Endodermal cell (in vitro differentiated cells): ENCODE data around the gene ELP1. TPM values are rescaled to one million over a fixed set of nuclear protein-coding genes. Genes with fewer than 3 reads are reported as not detected.

Experiments used
- DNase-seq: peaks from one replicate; pipeline ENCODE4 v3.0.0-alpha.2; 2017
- H3K27ac ChIP-seq: 2 replicates; pipeline ENCODE4 v1.5.1; 2013; ENCODE audit warnings: mild to moderate bottlenecking, low read depth, low read length, moderate library complexity
- H3K27me3 ChIP-seq: 2 replicates; pipeline ENCODE4 v1.6.1; 2013; ENCODE audit warnings: mild to moderate bottlenecking, low read length, moderate library complexity; ENCODE audit not compliant: insufficient read depth, control insufficient read depth, poor library complexity, severe bottlenecking
- H3K36me3 ChIP-seq: 2 replicates; pipeline ENCODE4 v1.7.0; 2013; ENCODE audit warnings: mild to moderate bottlenecking, low read length, moderate library complexity; ENCODE audit not compliant: control insufficient read depth, insufficient read depth
- H3K4me1 ChIP-seq: one replicate; pipeline ENCODE4 v1.7.0; 2013; ENCODE audit warnings: low read length; ENCODE audit not compliant: control insufficient read depth, insufficient read depth
- H3K4me3 ChIP-seq: 2 replicates; pipeline ENCODE4 v1.5.1; 2013; ENCODE audit warnings: mild to moderate bottlenecking, low read length, moderate library complexity
- H3K9ac ChIP-seq: 2 replicates; pipeline ENCODE4 v1.6.1; 2013; ENCODE audit warnings: mild to moderate bottlenecking, low read length, moderate library complexity; ENCODE audit not compliant: poor library complexity, severe bottlenecking; ENCODE audit errors: extremely low read depth
- H3K9me3 ChIP-seq: 2 replicates; pipeline ENCODE4 v1.6.1; 2013; ENCODE audit warnings: mild to moderate bottlenecking, low read length, moderate library complexity; ENCODE audit not compliant: control insufficient read depth
- H3K27ac Mint-ChIP-seq: 2 replicates; pipeline ENCODE4 v1.8.0; 2020; ENCODE audit warnings: mixed read lengths
- H3K27me3 Mint-ChIP-seq: 2 replicates; pipeline ENCODE4 v1.8.0; 2021; ENCODE audit warnings: mild to moderate bottlenecking, mixed read lengths; ENCODE audit not compliant: insufficient read depth
- H3K36me3 Mint-ChIP-seq: 2 replicates; pipeline ENCODE4 v1.8.0; 2020; ENCODE audit warnings: low read depth, mixed read lengths
- H3K4me1 Mint-ChIP-seq: 2 replicates; pipeline ENCODE4 v1.8.0; 2020; ENCODE audit warnings: mixed read lengths
- H3K4me3 Mint-ChIP-seq: 2 replicates; pipeline ENCODE4 v1.8.0; 2020; ENCODE audit warnings: mild to moderate bottlenecking, moderate library complexity, mixed read lengths
- H3K9me3 Mint-ChIP-seq: 2 replicates; pipeline ENCODE4 v1.8.0; 2020; ENCODE audit warnings: mild to moderate bottlenecking, mixed read lengths
- CTCF ChIP-seq: fragments of 200-600 bp; sonication (generic); conservative IDR thresholded peaks from 2 replicates; pipeline ENCODE4 v1.5.0; 2021; ENCODE audit warnings: antibody characterized with exemption, mild to moderate bottlenecking
- WGBS, 2 experiments: methylation state at CpG; one replicate each; pipeline versions ENCODE4 v1.1.5 to v1.1.7; 2013; ENCODE audit warnings: missing lambda C conversion rate in 2 of 2, mixed read lengths in 1 of 2; ENCODE audit not compliant: insufficient coverage in 1 of 2, insufficient read length in 1 of 2; 5-methylcytosine and 5-hydroxymethylcytosine counted together
- total RNA-seq, 2 donors: library from RNA; stranded (reverse); fragmentation: NEBNext Ultra II Directional in 1 of 2; extraction: Animal tissue kit (Norgen Biotek cat#: 25700) in 1 of 2; gene quantifications; 2 replicates in 1 of 2; 3 replicates in 1 of 2; pipeline ENCODE4 v1.2.1, GENCODE V29; 2021

The ELP1 gene
- total RNA-seq, 2 donors from 2014 or later = 32.9 to 37.1 TPM

DNA sequence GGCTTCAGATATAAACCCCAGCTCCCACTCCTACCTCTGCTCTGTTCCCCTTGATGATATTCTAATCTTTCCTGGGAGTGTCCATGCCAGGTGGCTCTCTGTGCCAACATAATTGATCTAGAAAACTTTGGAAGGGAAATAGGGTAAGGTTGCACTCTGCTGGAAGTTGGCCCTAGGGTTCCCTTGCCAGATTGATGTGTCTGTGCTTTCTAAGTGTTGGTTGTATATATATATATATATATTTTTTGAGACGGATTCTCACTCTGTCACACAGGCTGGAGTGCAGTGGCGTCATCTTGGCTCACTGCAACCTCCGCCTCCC is 101.8 kb downstream of the ELP1 start:
- H3K36me3 Mint-ChIP-seq = no peaks in the 10 kb centered on the region
- Histone ChIP-seq H3K27ac (no peak overlapping the region), H3K9me3 (no peaks in the 10 kb centered on the region), H3K4me3 (no peak overlapping the region), H3K9ac (no peak overlapping the region), H3K27me3 (no peaks in the 10 kb centered on the region), H3K4me1 (no peaks in the 10 kb centered on the region), H3K36me3 (no peaks in the 10 kb centered on the region)
- no peaks in the 10 kb centered on the region for H3K27me3 Mint-ChIP-seq
- no peak for DNase-seq
- no peak for TF ChIP-seq CTCF
- no peak overlapping the region for H3K27ac Mint-ChIP-seq
- 80 to 89% methylated on average over 1 to 3 of the region's 3 CpGs for WGBS, 2 experiments
- H3K9me3 Mint-ChIP-seq = no peaks in the 10 kb centered on the region
- no peak overlapping the region for H3K4me3 Mint-ChIP-seq
- H3K4me1 Mint-ChIP-seq = peaks cover 7% of the 10 kb centered on the region

DNA sequence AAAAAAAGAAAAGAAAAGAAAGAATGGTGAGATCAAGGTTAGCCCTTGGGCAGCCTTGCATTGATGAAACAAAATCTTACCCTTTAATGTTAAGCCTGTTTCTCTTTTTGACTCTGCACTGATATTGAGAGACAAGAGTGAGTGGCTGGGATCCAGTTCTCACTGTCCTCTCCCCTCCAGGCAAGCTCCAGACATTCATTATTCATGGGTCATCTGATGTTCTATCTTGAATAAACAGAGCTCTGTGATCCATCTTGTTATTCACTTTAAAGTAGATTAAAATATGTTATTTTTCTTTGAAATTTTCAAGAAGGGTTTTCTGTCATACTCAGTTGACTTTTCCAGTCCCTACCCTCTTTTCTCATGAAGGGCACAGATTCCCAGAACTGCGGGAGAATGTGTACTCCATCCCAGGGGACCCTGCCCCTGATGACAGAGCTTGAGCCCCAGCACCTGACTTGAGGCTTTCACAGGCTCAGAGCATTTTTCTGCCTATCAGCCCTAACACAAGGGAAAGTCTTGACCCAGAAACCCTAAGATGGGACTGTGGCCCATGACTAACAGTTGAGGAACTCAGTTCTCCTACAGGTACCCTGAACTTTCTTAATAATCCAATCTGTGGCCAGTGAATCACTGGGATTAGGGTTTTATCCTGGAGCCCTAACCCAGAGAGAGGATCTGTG is 102.3 kb downstream of the ELP1 start:
- Histone ChIP-seq H3K9me3 (no peaks in the 10 kb centered on the region), H3K27ac (no peak overlapping the region), H3K4me1 (no peaks in the 10 kb centered on the region), H3K9ac (no peak overlapping the region), H3K4me3 (no peak overlapping the region), H3K36me3 (no peaks in the 10 kb centered on the region), H3K27me3 (no peaks in the 10 kb centered on the region)
- Mint-ChIP-seq H3K27ac (no peak overlapping the region), H3K4me1 (peaks cover 7% of the 10 kb centered on the region), H3K27me3 (no peaks in the 10 kb centered on the region), H3K36me3 (no peaks in the 10 kb centered on the region), H3K9me3 (peaks cover under 1% of the 10 kb centered on the region), H3K4me3 (no peak overlapping the region)
- TF ChIP-seq CTCF = no peak
- no peak for DNase-seq
- WGBS, 2 experiments = 98 to 100% methylated on average over 1 of the region's 1 CpG

- WGBS, 2 experiments = 89 to 94% methylated on average over 1 to 2 of the region's 2 CpGs
- no peak for TF ChIP-seq CTCF
Observed at GRCh38 chr9:108830272-108830671, 103.7 kb downstream of the ELP1 start.

More at GRCh38 chr9:108830272-108830671, 103.7 kb downstream of the ELP1 start:
- H3K9ac ChIP-seq = no peak overlapping the region
- no peak overlapping the region for H3K4me3 ChIP-seq
- no peak overlapping the region for H3K27ac ChIP-seq
- DNase-seq = no peak
- H3K27me3 ChIP-seq = no peaks in the 10 kb centered on the region
- H3K9me3 Mint-ChIP-seq = peaks cover 10% of the 10 kb centered on the region
- H3K27ac Mint-ChIP-seq = no peak overlapping the region
- no peaks in the 10 kb centered on the region for H3K27me3 Mint-ChIP-seq
- no peaks in the 10 kb centered on the region for H3K36me3 ChIP-seq
- no peak overlapping the region for H3K4me3 Mint-ChIP-seq
- no peaks in the 10 kb centered on the region for H3K4me1 ChIP-seq
- no peaks in the 10 kb centered on the region for H3K36me3 Mint-ChIP-seq
- no peaks in the 10 kb centered on the region for H3K4me1 Mint-ChIP-seq
- H3K9me3 ChIP-seq = no peaks in the 10 kb centered on the region
